ENCODE measurements around the gene PAX7.

DNA sequence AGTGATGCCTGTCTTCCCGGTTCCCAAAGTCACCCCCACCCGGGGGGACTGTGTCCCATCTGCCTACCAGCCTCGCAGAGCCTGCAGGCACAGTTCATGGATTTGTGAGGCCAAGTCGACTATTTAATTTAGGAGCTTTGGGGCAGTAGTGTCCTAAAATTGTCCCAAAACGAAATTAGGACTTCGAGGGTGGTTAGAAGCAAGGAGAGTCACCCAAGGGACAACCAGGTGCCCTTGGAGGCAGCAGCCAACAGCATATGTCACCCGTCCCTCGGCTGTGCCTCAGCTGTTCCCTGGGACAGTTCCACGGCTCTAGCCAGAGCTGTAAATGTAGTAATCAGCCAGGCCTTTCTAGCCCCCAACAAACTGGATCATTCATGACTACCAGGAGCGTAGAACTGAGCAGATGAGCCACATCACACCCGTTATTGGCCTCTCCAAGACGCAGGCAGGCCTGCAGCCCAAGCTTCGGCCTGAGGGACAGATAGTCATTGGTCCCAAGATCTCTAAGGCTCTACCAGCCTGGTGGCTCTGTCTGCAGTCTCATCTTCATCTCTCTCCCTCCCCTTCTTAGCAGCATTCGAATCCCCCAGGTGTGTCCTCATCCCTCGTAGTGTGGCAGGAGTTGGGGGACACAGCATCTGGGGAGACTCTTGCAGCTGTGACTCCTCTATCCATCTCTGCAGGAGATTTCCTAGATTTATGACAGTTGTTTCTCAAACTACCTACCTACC, 2.9 kb downstream of the PAX7 start:
- TF ChIP-seq, protein P1, sequence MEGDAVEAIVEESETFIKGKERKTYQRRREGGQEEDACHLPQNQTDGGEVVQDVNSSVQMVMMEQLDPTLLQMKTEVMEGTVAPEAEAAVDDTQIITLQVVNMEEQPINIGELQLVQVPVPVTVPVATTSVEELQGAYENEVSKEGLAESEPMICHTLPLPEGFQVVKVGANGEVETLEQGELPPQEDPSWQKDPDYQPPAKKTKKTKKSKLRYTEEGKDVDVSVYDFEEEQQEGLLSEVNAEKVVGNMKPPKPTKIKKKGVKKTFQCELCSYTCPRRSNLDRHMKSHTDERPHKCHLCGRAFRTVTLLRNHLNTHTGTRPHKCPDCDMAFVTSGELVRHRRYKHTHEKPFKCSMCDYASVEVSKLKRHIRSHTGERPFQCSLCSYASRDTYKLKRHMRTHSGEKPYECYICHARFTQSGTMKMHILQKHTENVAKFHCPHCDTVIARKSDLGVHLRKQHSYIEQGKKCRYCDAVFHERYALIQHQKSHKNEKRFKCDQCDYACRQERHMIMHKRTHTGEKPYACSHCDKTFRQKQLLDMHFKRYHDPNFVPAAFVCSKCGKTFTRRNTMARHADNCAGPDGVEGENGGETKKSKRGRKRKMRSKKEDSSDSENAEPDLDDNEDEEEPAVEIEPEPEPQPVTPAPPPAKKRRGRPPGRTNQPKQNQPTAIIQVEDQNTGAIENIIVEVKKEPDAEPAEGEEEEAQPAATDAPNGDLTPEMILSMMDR (IDR thresholded peaks at IDR 0.05; ENCODE audit: insufficient read depth, low read length) = no peak
- TF ChIP-seq POLR2AphosphoS5 (IDR thresholded peaks at IDR 0.05; ENCODE audit: low read depth) (no peak), GABPA (IDR thresholded peaks at IDR 0.05; ENCODE audit: low read depth) (no peak), SPI1 (IDR thresholded peaks at IDR 0.05; ENCODE audit: borderline replicate concordance, low read depth) (no peak)
- TF ChIP-seq, protein P2, sequence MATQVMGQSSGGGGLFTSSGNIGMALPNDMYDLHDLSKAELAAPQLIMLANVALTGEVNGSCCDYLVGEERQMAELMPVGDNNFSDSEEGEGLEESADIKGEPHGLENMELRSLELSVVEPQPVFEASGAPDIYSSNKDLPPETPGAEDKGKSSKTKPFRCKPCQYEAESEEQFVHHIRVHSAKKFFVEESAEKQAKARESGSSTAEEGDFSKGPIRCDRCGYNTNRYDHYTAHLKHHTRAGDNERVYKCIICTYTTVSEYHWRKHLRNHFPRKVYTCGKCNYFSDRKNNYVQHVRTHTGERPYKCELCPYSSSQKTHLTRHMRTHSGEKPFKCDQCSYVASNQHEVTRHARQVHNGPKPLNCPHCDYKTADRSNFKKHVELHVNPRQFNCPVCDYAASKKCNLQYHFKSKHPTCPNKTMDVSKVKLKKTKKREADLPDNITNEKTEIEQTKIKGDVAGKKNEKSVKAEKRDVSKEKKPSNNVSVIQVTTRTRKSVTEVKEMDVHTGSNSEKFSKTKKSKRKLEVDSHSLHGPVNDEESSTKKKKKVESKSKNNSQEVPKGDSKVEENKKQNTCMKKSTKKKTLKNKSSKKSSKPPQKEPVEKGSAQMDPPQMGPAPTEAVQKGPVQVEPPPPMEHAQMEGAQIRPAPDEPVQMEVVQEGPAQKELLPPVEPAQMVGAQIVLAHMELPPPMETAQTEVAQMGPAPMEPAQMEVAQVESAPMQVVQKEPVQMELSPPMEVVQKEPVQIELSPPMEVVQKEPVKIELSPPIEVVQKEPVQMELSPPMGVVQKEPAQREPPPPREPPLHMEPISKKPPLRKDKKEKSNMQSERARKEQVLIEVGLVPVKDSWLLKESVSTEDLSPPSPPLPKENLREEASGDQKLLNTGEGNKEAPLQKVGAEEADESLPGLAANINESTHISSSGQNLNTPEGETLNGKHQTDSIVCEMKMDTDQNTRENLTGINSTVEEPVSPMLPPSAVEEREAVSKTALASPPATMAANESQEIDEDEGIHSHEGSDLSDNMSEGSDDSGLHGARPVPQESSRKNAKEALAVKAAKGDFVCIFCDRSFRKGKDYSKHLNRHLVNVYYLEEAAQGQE (IDR thresholded peaks at IDR 0.05; ENCODE audit: insufficient replicate concordance, low read depth) = no peak

All from HL-60 (cell line).